ENCODE results near the gene TRAM2.

DNA sequence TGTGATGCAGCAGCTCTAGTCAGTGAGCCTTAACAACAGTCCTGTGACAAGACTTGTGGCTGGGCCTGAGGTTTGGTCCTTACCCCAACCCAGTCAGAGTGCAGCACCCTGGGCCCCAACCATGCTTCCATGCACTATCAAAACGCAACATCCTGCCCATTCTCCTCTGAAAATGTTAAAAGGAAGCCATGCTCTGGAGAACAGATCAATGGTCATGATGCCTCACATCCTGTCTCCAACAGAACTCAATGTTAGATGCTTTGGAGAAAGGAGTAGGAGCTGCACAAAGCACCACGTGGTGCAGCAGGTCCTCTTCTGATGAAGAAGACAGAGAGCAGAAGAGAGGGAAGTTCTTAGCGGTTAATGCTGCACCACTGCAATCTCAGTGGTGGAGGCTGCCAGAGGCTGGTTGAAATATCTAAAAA, 41.9 kb downstream of the TRAM2 start:
- TF ChIP-seq, protein P1, sequence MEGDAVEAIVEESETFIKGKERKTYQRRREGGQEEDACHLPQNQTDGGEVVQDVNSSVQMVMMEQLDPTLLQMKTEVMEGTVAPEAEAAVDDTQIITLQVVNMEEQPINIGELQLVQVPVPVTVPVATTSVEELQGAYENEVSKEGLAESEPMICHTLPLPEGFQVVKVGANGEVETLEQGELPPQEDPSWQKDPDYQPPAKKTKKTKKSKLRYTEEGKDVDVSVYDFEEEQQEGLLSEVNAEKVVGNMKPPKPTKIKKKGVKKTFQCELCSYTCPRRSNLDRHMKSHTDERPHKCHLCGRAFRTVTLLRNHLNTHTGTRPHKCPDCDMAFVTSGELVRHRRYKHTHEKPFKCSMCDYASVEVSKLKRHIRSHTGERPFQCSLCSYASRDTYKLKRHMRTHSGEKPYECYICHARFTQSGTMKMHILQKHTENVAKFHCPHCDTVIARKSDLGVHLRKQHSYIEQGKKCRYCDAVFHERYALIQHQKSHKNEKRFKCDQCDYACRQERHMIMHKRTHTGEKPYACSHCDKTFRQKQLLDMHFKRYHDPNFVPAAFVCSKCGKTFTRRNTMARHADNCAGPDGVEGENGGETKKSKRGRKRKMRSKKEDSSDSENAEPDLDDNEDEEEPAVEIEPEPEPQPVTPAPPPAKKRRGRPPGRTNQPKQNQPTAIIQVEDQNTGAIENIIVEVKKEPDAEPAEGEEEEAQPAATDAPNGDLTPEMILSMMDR (conservative IDR thresholded peaks at IDR 0.05; ENCODE audit: low read length): no peak
- TF ChIP-seq EZH2phosphoT487 (IDR thresholded peaks at IDR 0.05; ENCODE audit: borderline replicate concordance): no peak
